ENCODE results near the gene SPDYE6. TPM values are rescaled to one million over a fixed set of nuclear protein-coding genes. Genes with fewer than 3 reads are reported as not detected.

SPDYE6 gene
- total RNA-seq, 2 donors from 2014 or later: not detected

DNA sequence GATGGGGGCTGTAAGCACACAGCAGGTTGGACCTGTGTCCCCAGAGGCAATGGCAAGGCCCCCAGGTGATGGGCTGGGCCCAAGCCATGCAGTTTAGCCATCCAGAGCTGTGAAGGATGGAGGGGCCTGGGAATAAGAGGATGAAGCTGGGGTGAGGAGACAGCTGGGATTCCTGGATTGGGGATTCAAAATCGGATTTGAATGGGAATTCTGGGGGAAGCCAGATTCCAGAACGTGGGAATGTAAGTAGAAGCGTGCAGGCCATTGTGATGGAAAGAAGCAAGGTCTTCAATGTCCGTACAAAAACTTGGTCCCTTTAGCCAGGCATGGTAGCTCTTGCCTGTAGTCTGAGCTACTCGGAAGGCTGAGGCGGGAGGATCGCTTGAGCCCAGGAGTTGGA lies 59.7 kb downstream of the SPDYE6 start:
- DNase-seq (ENCODE audit: low spot score): no peak
- intact Hi-C loops (cut with DNase I): no loop called here

DNA sequence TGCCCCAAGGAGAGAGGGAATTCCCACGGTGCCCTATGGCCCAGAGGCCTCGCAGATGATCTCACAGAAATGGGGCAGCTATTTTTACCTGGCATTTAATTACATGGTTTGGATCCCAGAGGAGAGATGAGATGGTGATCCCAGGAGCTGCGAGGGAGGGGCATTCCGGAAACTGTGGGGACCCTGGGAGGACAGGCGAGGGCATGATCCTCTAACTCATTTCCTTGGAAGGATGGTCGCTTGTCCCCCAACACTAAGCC lies 60.1 kb downstream of the SPDYE6 start:
- no peak for DNase-seq (ENCODE audit: low spot score)
- intact Hi-C loops (cut with DNase I): no loop called here

Small RNAs within 50 kb of the gene (microRNA-seq; reads per million reads assigned to microRNA genes)
- 0 reads per million in 2 donors for gene MIR548O (ENCODE audit: borderline microRNAs expressed in 2 of 2)

Other genes with a start within 250 kb of the SPDYE6 start
- gene SH2B2, start 69.6 kb downstream of the SPDYE6 start, total RNA-seq: 1 to 10 TPM; 2.7 to 4.6 TPM
- 10 to 100 TPM; 13.8 to 13.9 TPM for gene PRKRIP1, start 39.9 kb upstream of the SPDYE6 start, total RNA-seq
- gene ORAI2, start 77.1 kb upstream of the SPDYE6 start, total RNA-seq: 10 to 100 TPM; 13.0 to 17.5 TPM
- 1 to 10 TPM; 6.4 to 6.8 TPM for gene ALKBH4, start 108.4 kb upstream of the SPDYE6 start, total RNA-seq
- gene LRWD1, start 108.5 kb upstream of the SPDYE6 start, total RNA-seq: 1 to 10 TPM; 6.6 to 9.2 TPM
- gene POLR2J, start 122.5 kb upstream of the SPDYE6 start, total RNA-seq: 10 to 100 TPM; 35.0 to 40.3 TPM
- 10 to 100 TPM; 12.1 to 17.6 TPM for gene RASA4B, start 161.3 kb upstream of the SPDYE6 start, total RNA-seq
- 10 to 100 TPM in 1 of 2 donors, 1 to 10 TPM in 1; 9.8 to 13.7 TPM for gene UPK3BL2, start 187.3 kb upstream of the SPDYE6 start, total RNA-seq
- gene SPDYE2, start 194.8 kb upstream of the SPDYE6 start, total RNA-seq: not detected
- 10 to 100 TPM; 21.9 to 32.0 TPM for gene POLR2J3, start 216.1 kb upstream of the SPDYE6 start, total RNA-seq

Data from posterior vena cava (tissue), 2 donors.